Pancreas (tissue), 10 donors: ENCODE data around the gene PURA. TPM values are rescaled to one million over a fixed set of nuclear protein-coding genes. Genes with fewer than 3 reads are reported as not detected.

Experiments
- ATAC-seq, 4 donors: fragments of 200-7000 bp; cut with Tn5 transposase; one replicate each; pipeline versions ENCODE4 v1.8.0 to v1.9.1; 2020; ENCODE audit warnings: mild to moderate bottlenecking in 4 of 4, moderate library complexity in 4 of 4
- DNase-seq, 6 donors: peaks; one replicate each; pipeline ENCODE4 v3.0.0-alpha.2; 2020
- FAIRE-seq: peaks from 2 replicates; lab custom pipeline; 2012; peaks lifted over from hg19 to GRCh38; lab: Jason Lieb, UNC
- H3K27ac ChIP-seq, 4 donors: fragments of 200-600 bp; sonication (generic); 1 replicate in 3 of 4; 2 replicates in 1 of 4; pipeline versions ENCODE4 v1.5.0 to v1.8.0; 2020
- H3K27me3 ChIP-seq, 4 donors: fragments of 200-600 bp; one replicate each; pipeline ENCODE4 v1.8.0; 2021
- H3K36me3 ChIP-seq, 3 donors: fragments of 200-600 bp; sonication (generic) in 1 of 3; one replicate each; pipeline versions ENCODE4 v1.5.0 to v1.8.0; 2020 to 2021
- H3K4me1 ChIP-seq, 3 donors: fragments of 200-600 bp; one replicate each; pipeline ENCODE4 v1.8.0; 2021
- H3K4me3 ChIP-seq, 4 donors: fragments of 200-600 bp; sonication (generic) in 2 of 4; one replicate each; pipeline versions ENCODE4 v1.5.0 to v1.8.0; 2020 to 2021
- H3K9me3 ChIP-seq, 4 donors: fragments of 200-600 bp; one replicate each; pipeline ENCODE4 v1.8.0; 2021
- CTCF ChIP-seq, 4 donors: fragments of 200-600 bp; sonication (generic) in 3 of 4; IDR thresholded peaks; one replicate each; pipeline versions ENCODE4 v1.5.0 to v1.8.0; 2021; ENCODE audit warnings: antibody characterized with exemption in 4 of 4
- WGBS, 2 donors: extraction: QIAGEN DNeasy Blood & Tissue Kit; methylation state at CpG; one replicate each; pipeline ENCODE4 v1.1.7; 2013; 5-methylcytosine and 5-hydroxymethylcytosine counted together
- intact Hi-C, 3 donors: fragments of 100-400 bp; cut with DNase I; formaldehyde crosslinking; loops; one replicate each; pipeline versions ENCODE4 v1.11.1 to v1.14.2; 2022
- polyA plus RNA-seq, 2 donors: library from polyadenylated mRNA; stranded (reverse); fragments of 200-250 nt; gene quantifications; one replicate each; pipeline ENCODE4 v1.2.3, GENCODE V29; 2013
- total RNA-seq, 6 donors: library from RNA; stranded (reverse); fragmentation: NEBNext Ultra II Directional in 4 of 6; extraction: Animal tissue kit (Norgen Biotek cat#: 25700) in 4 of 6; gene quantifications; one replicate each; pipeline versions ENCODE4 v1.2.1 to v1.2.4, GENCODE V29; 2021 to 2023
- donor health status: healthy with polysubstance abuse.
- donor health status: DM: no; HTN: no; CAD: no; lungs with moderate emphysema.
- donor health status: DM: no; HTN: no; CAD: no.
- donor health status: control.
- donor health status: control.
- donor health status: Bipolar disorder and iron deficiency.
- donor health status: DM: yes; HTN: yes; CAD: no.
- donor health status: DM: no; HTN: no; CAD: no.
- donor health status: DM: no; HTN: no; CAD: no.
- donor health status: DM: yes; HTN: yes; CAD: no.

PURA gene
- total and polyA plus RNA-seq, 8 donors = 3.2 to 17.2 (median 9.3) TPM

- no peaks in the 10 kb centered on the region for H3K9me3 ChIP-seq
- H3K4me3 ChIP-seq = peak overlapping the region; percentile 68 to 74 (median 72)
- FAIRE-seq (no peak), ATAC-seq (peak; percentile 42 to 61 (median 60)), DNase-seq (peak; percentile 60 to 90 (median 70))
- peak overlapping the region; percentile 80 to 95 (median 88) for H3K27ac ChIP-seq
- no peak for TF ChIP-seq CTCF (IDR thresholded peaks at IDR 0.05)
- H3K4me1 ChIP-seq = peaks cover 8 to 50% (median 43%) of the 10 kb centered on the region in 3 donors
- H3K27me3 ChIP-seq = no peaks in the 10 kb centered on the region
- no peaks in the 10 kb centered on the region for H3K36me3 ChIP-seq
- intact Hi-C loops = no loop called here
- 2% methylated on average over 62 to 65 of the region's 65 CpGs for WGBS, 2 donors
Observed at GRCh38 chr5:140114341-140115185, 654 bp downstream of the PURA start.

- Histone ChIP-seq H3K27ac (peak overlapping the region in 1 of 4 donors; percentile 95), H3K36me3 (no peaks in the 10 kb centered on the region), H3K9me3 (no peaks in the 10 kb centered on the region), H3K4me3 (peak overlapping the region; percentile 68 to 74 (median 72)), H3K4me1 (peaks cover 8 to 44% (median 37%) of the 10 kb centered on the region in 3 donors), H3K27me3 (no peaks in the 10 kb centered on the region)
- DNase-seq = no peak
- 26% methylated on average over 1 of the region's 1 CpG for WGBS, 2 donors
- intact Hi-C loops = no loop called here
- no peak for ATAC-seq
- no peak for TF ChIP-seq CTCF (IDR thresholded peaks at IDR 0.05)
- no peak for FAIRE-seq
Observed at GRCh38 chr5:140115186-140115500, 1.2 kb downstream of the PURA start.

GRCh38 chr5:140116716-140117115, 2.8 kb downstream of the PURA start:
- Histone ChIP-seq H3K27me3 (no peaks in the 10 kb centered on the region), H3K4me1 (peaks cover 8 to 44% (median 30%) of the 10 kb centered on the region in 3 donors), H3K27ac (no peak overlapping the region), H3K9me3 (no peaks in the 10 kb centered on the region), H3K36me3 (no peaks in the 10 kb centered on the region), H3K4me3 (no peak overlapping the region)
- intact Hi-C loops = no loop called here
- TF ChIP-seq CTCF (IDR thresholded peaks at IDR 0.05) = no peak
- ATAC-seq (no peak), FAIRE-seq (no peak), DNase-seq (no peak)
- 48 to 51% methylated on average over 2 of the region's 2 CpGs for WGBS, 2 donors

GRCh38 chr5:140117523-140117922, 3.6 kb downstream of the PURA start:
- Histone ChIP-seq H3K4me3 (no peak overlapping the region), H3K36me3 (no peaks in the 10 kb centered on the region), H3K27me3 (no peaks in the 10 kb centered on the region), H3K4me1 (peaks cover 8 to 44% (median 30%) of the 10 kb centered on the region in 3 donors), H3K9me3 (no peaks in the 10 kb centered on the region), H3K27ac (no peak overlapping the region)
- ATAC-seq (no peak), FAIRE-seq (no peak), DNase-seq (no peak)
- intact Hi-C loops = no loop called here
- no peak for TF ChIP-seq CTCF (IDR thresholded peaks at IDR 0.05)
- 40 to 48% methylated on average over 3 of the region's 3 CpGs for WGBS, 2 donors
